ENCODE data around the gene RAET1G.

GRCh38 chr6:149881066-149881766 lies 41.7 kb downstream of the RAET1G start:
- TF ChIP-seq CTCF (IDR thresholded peaks at IDR 0.05) (no peak), POLR2A (IDR thresholded peaks at IDR 0.05; ENCODE audit: low read depth) (no peak)
